Measurements from ENCODE around the gene TTYH3.

- TF ChIP-seq, protein P1, sequence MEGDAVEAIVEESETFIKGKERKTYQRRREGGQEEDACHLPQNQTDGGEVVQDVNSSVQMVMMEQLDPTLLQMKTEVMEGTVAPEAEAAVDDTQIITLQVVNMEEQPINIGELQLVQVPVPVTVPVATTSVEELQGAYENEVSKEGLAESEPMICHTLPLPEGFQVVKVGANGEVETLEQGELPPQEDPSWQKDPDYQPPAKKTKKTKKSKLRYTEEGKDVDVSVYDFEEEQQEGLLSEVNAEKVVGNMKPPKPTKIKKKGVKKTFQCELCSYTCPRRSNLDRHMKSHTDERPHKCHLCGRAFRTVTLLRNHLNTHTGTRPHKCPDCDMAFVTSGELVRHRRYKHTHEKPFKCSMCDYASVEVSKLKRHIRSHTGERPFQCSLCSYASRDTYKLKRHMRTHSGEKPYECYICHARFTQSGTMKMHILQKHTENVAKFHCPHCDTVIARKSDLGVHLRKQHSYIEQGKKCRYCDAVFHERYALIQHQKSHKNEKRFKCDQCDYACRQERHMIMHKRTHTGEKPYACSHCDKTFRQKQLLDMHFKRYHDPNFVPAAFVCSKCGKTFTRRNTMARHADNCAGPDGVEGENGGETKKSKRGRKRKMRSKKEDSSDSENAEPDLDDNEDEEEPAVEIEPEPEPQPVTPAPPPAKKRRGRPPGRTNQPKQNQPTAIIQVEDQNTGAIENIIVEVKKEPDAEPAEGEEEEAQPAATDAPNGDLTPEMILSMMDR (conservative IDR thresholded peaks at IDR 0.05; ENCODE audit: low read length) = no peak
- no peak for TF ChIP-seq EZH2phosphoT487 (IDR thresholded peaks at IDR 0.05; ENCODE audit: borderline replicate concordance, low read depth, low read length)
Measured at GRCh38 chr7:2680256-2680655, 48.5 kb downstream of the TTYH3 start.

Data from OCI-LY7 (cell line).